ENCODE results near the gene RPS4Y2. TPM values are rescaled to one million over a fixed set of nuclear protein-coding genes. Genes with fewer than 3 reads are reported as not detected.

Gene RPS4Y2
- total RNA-seq = not detected

GRCh38 chrY:20755808-20756207 lies at the start of gene RPS4Y2:
Gene RPS4Y2, plus strand, starts transcription at chrY:20756108. Its CDS starts 56 bp downstream, at chrY:20756164.
- Mint-ChIP-seq H3K9me3 (no peaks in the 10 kb centered on the region), H3K27me3 (no peaks in the 10 kb centered on the region), H3K36me3 (no peaks in the 10 kb centered on the region), H3K4me1 (ENCODE audit: low read depth in 2 of 2) (no peaks in the 10 kb centered on the region), H3K4me3 (no peak within 1 kb of the TSS), H3K27ac (no peak within 1 kb of the TSS)
- ATAC-seq = no peak
- DNase-seq (ENCODE audit: low spot score) = no peak

DNA sequence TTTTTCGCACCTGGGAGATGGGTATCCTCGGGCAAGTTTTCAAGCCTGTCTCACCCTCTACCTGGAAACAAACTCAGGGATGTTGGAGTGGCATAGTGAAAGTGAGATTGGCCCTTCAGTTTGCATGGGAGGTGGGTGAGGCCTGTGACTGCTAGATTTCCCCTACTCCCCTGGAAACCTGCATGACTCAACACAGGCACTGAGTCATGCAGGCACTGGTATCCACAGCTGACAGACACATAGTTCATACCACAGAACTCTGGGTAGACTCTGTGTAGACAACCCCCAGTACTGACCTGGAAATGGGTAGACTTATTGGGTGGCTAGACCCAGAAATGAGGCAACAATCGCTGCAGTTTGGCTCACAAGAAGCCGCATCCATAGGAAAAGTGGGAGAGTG lies 41.5 kb upstream of the RPS4Y2 start:
- no peak for ATAC-seq
- H3K27ac Mint-ChIP-seq = no peak overlapping the region
- H3K9me3 Mint-ChIP-seq = no peaks in the 10 kb centered on the region

DNA sequence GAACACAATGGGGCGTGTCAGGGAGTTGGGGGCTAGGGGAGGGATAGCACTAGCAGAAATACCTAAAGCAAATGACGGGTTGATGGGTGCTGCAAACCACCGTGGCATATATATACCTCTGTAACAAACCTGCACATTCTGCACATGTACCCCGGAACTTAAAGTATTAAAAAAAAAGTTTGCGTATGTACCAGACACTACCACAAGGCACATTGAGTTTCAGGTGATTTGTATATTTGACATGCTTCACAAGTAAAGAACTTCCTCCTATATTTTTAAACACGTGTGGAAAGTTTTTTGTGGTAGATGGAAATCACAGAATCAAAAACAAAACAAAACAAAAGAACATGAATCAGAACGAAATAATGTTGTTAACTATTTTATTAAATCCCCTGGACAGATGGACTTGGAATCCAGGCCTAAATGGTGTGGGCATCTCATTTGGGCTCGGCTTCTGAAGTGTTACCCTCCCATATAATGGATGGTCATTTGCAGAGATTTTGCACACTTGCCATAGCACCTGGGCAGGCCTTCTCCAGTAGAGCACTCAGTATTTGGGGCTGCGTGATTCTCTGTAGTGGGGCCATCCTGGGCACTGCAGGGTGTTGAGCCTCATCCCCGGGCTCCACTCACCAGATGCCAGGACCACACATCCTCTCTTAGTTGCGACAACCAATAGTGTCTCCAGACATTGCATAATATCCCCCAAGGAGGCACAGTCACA lies 29.6 kb upstream of the RPS4Y2 start:
- no peak for ATAC-seq
- H3K4me1 Mint-ChIP-seq (ENCODE audit: low read depth in 2 of 2) = no peaks in the 10 kb centered on the region
- DNase-seq (ENCODE audit: low spot score) = no peak
- no peaks in the 10 kb centered on the region for H3K27me3 Mint-ChIP-seq
- H3K4me3 Mint-ChIP-seq = no peak overlapping the region
- no peaks in the 10 kb centered on the region for H3K36me3 Mint-ChIP-seq
- no peaks in the 10 kb centered on the region for H3K9me3 Mint-ChIP-seq
- no peak overlapping the region for H3K27ac Mint-ChIP-seq

More for the DNA sequence above, 41.5 kb upstream of the RPS4Y2 start:
- Mint-ChIP-seq H3K4me1 (ENCODE audit: low read depth in 2 of 2) (no peaks in the 10 kb centered on the region), H3K36me3 (no peaks in the 10 kb centered on the region), H3K4me3 (no peak overlapping the region), H3K27me3 (no peaks in the 10 kb centered on the region)
- no peak for DNase-seq (ENCODE audit: low spot score)

DNA sequence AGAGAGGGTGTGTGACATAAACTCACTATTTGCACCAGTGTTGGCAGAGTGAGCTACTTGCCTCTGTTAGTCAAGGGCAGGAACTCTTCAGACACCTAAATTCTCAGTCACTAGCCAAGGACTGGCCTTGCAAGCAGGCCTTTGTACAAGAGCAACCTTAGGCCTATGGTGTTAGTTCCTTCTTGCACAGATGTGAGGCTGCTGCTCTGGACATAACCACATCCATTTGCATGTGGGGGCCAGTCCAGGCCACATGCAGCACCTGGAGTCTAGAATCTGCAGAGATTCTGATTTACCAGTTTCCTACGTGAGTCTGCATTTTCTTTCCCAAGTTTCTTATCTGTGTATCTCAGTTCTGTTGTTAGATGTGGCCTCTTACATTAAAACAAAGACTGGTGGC lies 20.7 kb upstream of the RPS4Y2 start:
- Mint-ChIP-seq H3K36me3 (no peaks in the 10 kb centered on the region), H3K9me3 (no peaks in the 10 kb centered on the region), H3K4me1 (ENCODE audit: low read depth in 2 of 2) (no peaks in the 10 kb centered on the region), H3K4me3 (no peak overlapping the region), H3K27ac (no peak overlapping the region), H3K27me3 (no peaks in the 10 kb centered on the region)
- no peak for DNase-seq (ENCODE audit: low spot score)
- ATAC-seq = no peak

DNA sequence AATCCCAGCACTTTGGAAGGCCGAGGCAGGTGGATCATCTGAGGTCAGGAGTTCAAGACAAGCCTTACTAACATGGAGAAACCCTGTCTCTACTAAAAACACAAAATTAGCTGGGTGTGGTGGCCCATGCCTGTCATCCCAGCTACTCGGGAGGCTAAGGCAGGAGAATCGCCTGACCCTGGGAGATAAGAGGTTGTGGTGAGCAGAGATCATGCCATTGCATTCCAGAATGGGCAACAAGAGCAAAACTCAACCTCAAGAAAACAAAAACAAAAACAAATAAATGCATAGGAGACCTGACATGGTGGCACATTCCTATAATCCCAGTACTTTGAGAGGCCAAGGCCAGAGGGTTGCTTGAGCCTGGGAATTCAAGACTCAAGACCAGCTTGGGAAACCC lies 16.1 kb upstream of the RPS4Y2 start:
- ATAC-seq = no peak
- Mint-ChIP-seq H3K27me3 (no peaks in the 10 kb centered on the region), H3K4me3 (no peak overlapping the region), H3K27ac (no peak overlapping the region), H3K4me1 (ENCODE audit: low read depth in 2 of 2) (no peaks in the 10 kb centered on the region), H3K9me3 (no peaks in the 10 kb centered on the region), H3K36me3 (no peaks in the 10 kb centered on the region)
- DNase-seq (ENCODE audit: low spot score) = no peak

- ATAC-seq = no peak
- no peak for DNase-seq (ENCODE audit: low spot score)
- no peak overlapping the region for H3K4me3 Mint-ChIP-seq
- H3K27me3 Mint-ChIP-seq = no peaks in the 10 kb centered on the region
- peaks cover 0 to 7% of the 10 kb centered on the region in 2 donors for H3K4me1 Mint-ChIP-seq (ENCODE audit: low read depth in 2 of 2)
- no peak overlapping the region for H3K27ac Mint-ChIP-seq
- H3K9me3 Mint-ChIP-seq = no peaks in the 10 kb centered on the region
- no peaks in the 10 kb centered on the region for H3K36me3 Mint-ChIP-seq
These were observed 15.3 kb upstream of the RPS4Y2 start for GRCh38 chrY:20740609-20741008.

DNA sequence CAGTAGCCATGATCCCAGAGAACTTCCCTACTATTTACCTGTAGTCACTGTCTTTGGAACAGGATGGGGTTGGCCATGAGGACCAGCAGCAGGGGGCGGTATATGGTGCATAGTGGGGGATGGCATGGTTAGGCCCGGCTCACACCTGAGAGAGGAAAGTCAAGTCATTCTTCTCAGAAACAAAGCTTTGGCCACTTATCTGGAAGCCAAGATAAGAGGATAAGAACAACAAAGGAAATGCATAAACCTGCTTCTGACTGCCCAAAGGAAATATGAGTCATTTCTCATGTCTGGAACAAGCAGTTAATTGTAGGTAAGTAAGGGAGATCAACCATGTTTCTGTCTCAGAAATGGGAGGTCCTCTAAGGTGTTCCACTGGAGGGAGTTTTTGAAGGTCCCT lies 10.8 kb upstream of the RPS4Y2 start:
- Mint-ChIP-seq H3K36me3 (no peaks in the 10 kb centered on the region), H3K27me3 (no peaks in the 10 kb centered on the region), H3K27ac (peak overlapping the region in 1 of 2 donors; percentile 40), H3K4me3 (no peak overlapping the region), H3K9me3 (no peaks in the 10 kb centered on the region), H3K4me1 (ENCODE audit: low read depth in 2 of 2) (peaks cover 0 to 15% of the 10 kb centered on the region in 2 donors)
- DNase-seq (ENCODE audit: low spot score) (no peak), ATAC-seq (no peak)

DNA sequence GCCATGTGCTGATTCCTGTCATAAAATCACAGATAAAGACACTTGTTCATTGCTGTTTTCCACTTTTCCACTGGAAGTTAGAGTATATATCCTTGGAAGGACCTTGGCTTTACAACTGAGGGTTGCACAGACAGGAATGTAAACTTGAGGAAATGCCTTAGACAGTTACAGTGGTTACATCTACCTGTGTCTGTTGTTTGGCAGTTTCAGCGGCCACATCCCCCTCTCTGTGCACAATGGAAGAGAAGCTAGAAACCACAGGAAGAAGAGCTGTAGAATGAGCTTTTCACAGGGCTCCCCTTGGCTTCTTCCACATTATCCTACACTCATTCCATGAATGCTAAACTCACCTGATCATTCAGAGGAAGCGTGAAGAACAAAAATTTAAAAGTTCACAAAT lies 9.0 kb upstream of the RPS4Y2 start:
- H3K27me3 Mint-ChIP-seq = no peaks in the 10 kb centered on the region
- H3K36me3 Mint-ChIP-seq = no peaks in the 10 kb centered on the region
- no peaks in the 10 kb centered on the region for H3K9me3 Mint-ChIP-seq
- no peak overlapping the region for H3K27ac Mint-ChIP-seq
- no peak for ATAC-seq
- H3K4me1 Mint-ChIP-seq (ENCODE audit: low read depth in 2 of 2) = peaks cover 0 to 15% of the 10 kb centered on the region in 2 donors
- no peak overlapping the region for H3K4me3 Mint-ChIP-seq
- no peak for DNase-seq (ENCODE audit: low spot score)

DNA sequence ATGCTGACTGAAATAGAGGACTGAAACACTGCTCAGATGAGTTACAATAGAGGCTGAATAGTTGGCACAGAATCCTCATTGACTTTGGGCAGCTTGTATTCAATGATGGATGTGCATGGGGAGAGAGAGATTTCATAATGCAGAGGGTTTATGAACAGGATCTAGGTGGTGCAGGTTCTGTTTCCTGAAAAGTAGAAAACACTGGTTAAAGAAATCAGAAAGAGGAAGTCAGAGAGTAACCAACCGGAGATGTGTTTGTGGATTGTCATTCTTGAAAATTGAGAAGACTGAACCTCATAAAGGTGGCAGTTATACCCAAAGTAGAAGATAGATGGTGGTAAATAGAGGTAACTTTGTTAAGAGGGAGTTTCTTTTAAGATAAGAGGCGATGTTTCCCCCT lies 8.0 kb downstream of the RPS4Y2 start:
- Mint-ChIP-seq H3K27ac (no peak overlapping the region), H3K4me3 (no peak overlapping the region), H3K27me3 (no peaks in the 10 kb centered on the region), H3K36me3 (no peaks in the 10 kb centered on the region), H3K9me3 (no peaks in the 10 kb centered on the region), H3K4me1 (ENCODE audit: low read depth in 2 of 2) (peaks cover 0 to 14% of the 10 kb centered on the region in 2 donors)
- DNase-seq (ENCODE audit: low spot score) = no peak
- ATAC-seq = no peak

DNA sequence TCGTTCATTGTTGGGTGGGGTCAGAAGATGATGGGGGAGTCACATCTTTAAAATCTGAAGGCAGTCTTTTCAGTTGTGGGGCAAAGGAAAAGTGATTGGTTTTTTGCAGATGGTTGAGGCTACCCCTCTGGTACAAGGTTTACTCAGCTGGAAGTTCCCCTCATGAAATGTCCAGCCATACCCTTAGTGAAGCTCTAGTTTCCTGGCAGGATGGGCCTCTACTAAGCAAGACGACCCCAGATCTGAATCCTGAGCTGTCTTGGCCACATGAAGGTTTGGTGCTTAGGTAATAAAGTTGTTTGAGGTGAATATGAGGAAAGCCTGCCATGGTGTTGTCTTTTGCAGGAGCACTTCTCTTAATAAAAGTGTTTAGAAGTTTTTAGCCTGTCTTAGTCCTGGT lies 9.2 kb downstream of the RPS4Y2 start:
- H3K9me3 Mint-ChIP-seq = no peaks in the 10 kb centered on the region
- H3K27ac Mint-ChIP-seq = no peak overlapping the region
- ATAC-seq (no peak), DNase-seq (ENCODE audit: low spot score) (no peak)
- H3K27me3 Mint-ChIP-seq = no peaks in the 10 kb centered on the region
- no peaks in the 10 kb centered on the region for H3K36me3 Mint-ChIP-seq
- peaks cover 0 to 14% of the 10 kb centered on the region in 2 donors for H3K4me1 Mint-ChIP-seq (ENCODE audit: low read depth in 2 of 2)
- no peak overlapping the region for H3K4me3 Mint-ChIP-seq

DNA sequence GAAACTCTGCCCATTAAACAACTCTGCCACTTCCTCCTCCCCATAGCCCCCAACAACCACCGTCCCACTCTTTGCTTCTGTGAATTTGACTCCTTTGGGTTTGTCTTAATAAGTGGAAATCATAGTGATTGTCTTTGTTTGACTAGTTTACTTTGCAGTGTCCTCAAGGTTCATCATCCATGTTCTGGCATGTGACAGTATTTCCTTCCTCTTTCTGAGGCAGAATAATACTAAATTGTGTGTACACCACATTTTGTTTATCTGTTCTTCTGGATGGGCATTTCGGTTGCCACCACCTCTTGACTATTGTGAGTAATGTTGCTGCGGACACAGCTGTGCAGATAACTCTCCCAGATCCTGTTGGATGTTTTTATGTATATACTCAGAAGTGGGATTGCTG lies 14.8 kb downstream of the RPS4Y2 start:
- ATAC-seq = no peak
- Mint-ChIP-seq H3K4me3 (no peak overlapping the region), H3K4me1 (ENCODE audit: low read depth in 2 of 2) (no peaks in the 10 kb centered on the region), H3K36me3 (peaks cover 5% of the 10 kb centered on the region), H3K9me3 (no peaks in the 10 kb centered on the region), H3K27ac (no peak overlapping the region), H3K27me3 (no peaks in the 10 kb centered on the region)
- DNase-seq (ENCODE audit: low spot score) = no peak

- Mint-ChIP-seq H3K27me3 (no peaks in the 10 kb centered on the region), H3K27ac (no peak overlapping the region), H3K4me3 (no peak overlapping the region), H3K4me1 (ENCODE audit: low read depth in 2 of 2) (no peaks in the 10 kb centered on the region), H3K9me3 (no peaks in the 10 kb centered on the region), H3K36me3 (peaks cover 5% of the 10 kb centered on the region)
- DNase-seq (ENCODE audit: low spot score) = no peak
- no peak for ATAC-seq
These were observed 20.2 kb downstream of the RPS4Y2 start for GRCh38 chrY:20776104-20776503.

DNA sequence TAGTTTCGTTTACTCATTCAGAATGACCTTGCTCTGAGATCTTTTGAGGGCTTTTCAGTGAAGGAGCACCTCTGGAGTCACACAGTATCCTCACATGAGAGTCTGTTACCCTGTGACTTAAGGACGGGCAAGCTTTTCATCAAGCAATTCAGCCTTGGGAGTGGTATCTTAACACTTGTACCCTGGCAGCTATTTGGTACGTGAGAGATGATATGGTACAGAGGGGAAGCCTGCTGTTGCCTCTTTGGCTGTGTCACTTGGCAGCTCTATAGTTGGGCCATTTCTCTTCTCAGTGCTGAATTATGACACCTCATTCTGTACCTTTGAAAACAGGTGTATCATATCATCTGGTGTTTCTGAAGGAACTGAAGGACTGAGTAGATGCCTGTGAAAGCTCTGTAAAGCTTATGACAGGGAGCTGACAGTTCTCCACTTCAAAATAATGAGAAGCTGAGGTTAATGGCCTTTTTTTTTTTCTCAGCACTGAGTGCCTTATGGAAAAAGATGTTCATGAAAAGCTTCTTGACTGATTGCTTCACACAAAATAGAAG lies 24.3 kb downstream of the RPS4Y2 start:
- H3K36me3 Mint-ChIP-seq = no peaks in the 10 kb centered on the region
- no peak for ATAC-seq
- no peak overlapping the region for H3K27ac Mint-ChIP-seq
- DNase-seq (ENCODE audit: low spot score) = no peak
- no peak overlapping the region for H3K4me3 Mint-ChIP-seq
- no peaks in the 10 kb centered on the region for H3K9me3 Mint-ChIP-seq
- H3K4me1 Mint-ChIP-seq (ENCODE audit: low read depth in 2 of 2) = no peaks in the 10 kb centered on the region
- H3K27me3 Mint-ChIP-seq = no peaks in the 10 kb centered on the region

DNA sequence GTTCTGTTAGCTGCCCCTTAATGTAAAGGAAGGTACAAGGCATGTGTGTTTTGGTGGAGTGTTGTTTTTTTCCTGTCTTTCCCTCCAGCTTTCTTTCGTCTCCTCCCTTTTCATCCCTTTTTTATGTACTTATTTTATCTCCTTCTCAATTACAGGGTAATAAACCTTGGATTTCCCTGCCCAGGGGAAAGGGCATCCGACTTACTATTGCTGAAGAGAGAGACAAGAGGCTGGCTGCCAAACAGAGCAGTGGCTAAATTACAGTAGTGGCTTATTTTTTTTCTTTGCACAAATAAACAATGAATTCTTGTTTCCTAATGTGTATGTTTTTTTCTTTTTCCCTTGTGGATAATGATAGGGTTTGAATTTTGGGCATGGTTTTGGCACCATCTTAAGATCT lies 24.9 kb downstream of the RPS4Y2 start:
- H3K27ac Mint-ChIP-seq = no peak overlapping the region
- H3K27me3 Mint-ChIP-seq = no peaks in the 10 kb centered on the region
- no peaks in the 10 kb centered on the region for H3K4me1 Mint-ChIP-seq (ENCODE audit: low read depth in 2 of 2)
- H3K4me3 Mint-ChIP-seq = no peak overlapping the region
- no peaks in the 10 kb centered on the region for H3K9me3 Mint-ChIP-seq
- no peak for DNase-seq (ENCODE audit: low spot score)
- H3K36me3 Mint-ChIP-seq = no peaks in the 10 kb centered on the region
- no peak for ATAC-seq

DNA sequence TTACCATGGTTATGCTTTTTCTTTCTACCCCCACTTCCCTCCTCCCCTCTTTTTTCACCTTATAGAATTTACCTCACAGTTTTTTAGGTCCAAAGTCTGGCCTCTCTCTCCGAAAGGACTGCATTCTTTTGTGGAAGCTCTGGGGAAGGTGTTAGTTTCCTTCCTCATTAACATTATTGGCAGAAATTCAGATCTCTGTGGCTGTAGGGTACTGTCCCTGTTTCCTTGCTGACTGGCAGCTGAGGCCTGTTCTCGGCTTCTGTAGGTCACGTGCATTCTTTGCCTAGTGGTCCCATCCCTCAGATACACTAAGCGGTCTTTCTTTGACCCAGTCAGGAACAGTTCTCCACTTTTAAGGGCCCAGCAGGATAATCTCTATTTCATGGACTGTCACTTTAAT lies 25.5 kb downstream of the RPS4Y2 start:
- Mint-ChIP-seq H3K27ac (no peak overlapping the region), H3K36me3 (no peaks in the 10 kb centered on the region), H3K4me3 (no peak overlapping the region), H3K9me3 (no peaks in the 10 kb centered on the region), H3K27me3 (no peaks in the 10 kb centered on the region), H3K4me1 (ENCODE audit: low read depth in 2 of 2) (no peaks in the 10 kb centered on the region)
- ATAC-seq = no peak
- DNase-seq (ENCODE audit: low spot score) = no peak
